CD8-positive, alpha-beta memory T cell (primary cell): ENCODE results near the gene MYCBP2. TPM values are rescaled to one million over a fixed set of nuclear protein-coding genes. Genes with fewer than 3 reads are reported as not detected.
A peak's percentile ranks its signal among the peaks of the same experiment; 100 is the strongest.

Source experiments
- CTCF ChIA-PET: fragments of 350-600 bp; sonication (Branson Sonifier 250); formaldehyde crosslinking; loops from one replicate; lab custom pipeline; 2021; ENCODE audit warnings: antibody characterized with exemption; lab: Charles Lee
- POLR2A ChIA-PET: fragments of 350-600 bp; sonication (Branson Sonifier 250); formaldehyde crosslinking; loops from one replicate; lab custom pipeline; 2021; ENCODE audit warnings: antibody characterized with exemption; lab: Charles Lee
- DNase-seq, 5 donors: peaks; one replicate each; pipeline versions ENCODE4 v3.0.0 to v3.0.0-alpha.2; 2020 to 2022; ENCODE audit warnings: mixed read lengths in 1 of 5
- H3K27ac ChIP-seq: one replicate; pipeline ENCODE4 v1.7.0; 2013; ENCODE audit warnings: low read depth, mild to moderate bottlenecking, low read length, moderate library complexity
- H3K27me3 ChIP-seq: 2 replicates; pipeline ENCODE4 v1.7.0; 2013; ENCODE audit warnings: low read length, mild to moderate bottlenecking; ENCODE audit not compliant: insufficient read depth, poor library complexity, severe bottlenecking
- H3K36me3 ChIP-seq: 2 replicates; pipeline ENCODE4 v1.7.0; 2013; ENCODE audit warnings: mild to moderate bottlenecking, low read length, moderate library complexity; ENCODE audit not compliant: insufficient read depth
- H3K4me1 ChIP-seq: 2 replicates; pipeline ENCODE4 v1.7.0; 2013; ENCODE audit warnings: mild to moderate bottlenecking, low read length, moderate library complexity; ENCODE audit not compliant: insufficient read depth
- H3K4me3 ChIP-seq: 2 replicates; pipeline ENCODE4 v1.7.0; 2013; ENCODE audit warnings: mild to moderate bottlenecking, low read length
- H3K9me3 ChIP-seq: 2 replicates; pipeline ENCODE4 v1.7.0; 2013; ENCODE audit warnings: mild to moderate bottlenecking, low read length
- H3K27ac Mint-ChIP-seq, 8 donors: one replicate each; pipeline ENCODE4 v1.8.0; 2020 to 2021; ENCODE audit warnings: mixed read lengths in 8 of 8, mild to moderate bottlenecking in 6 of 8, inconsistent platforms in 3 of 8, moderate library complexity in 3 of 8
- H3K27me3 Mint-ChIP-seq, 2 donors: one replicate each; pipeline ENCODE4 v1.8.0; 2020 to 2021; ENCODE audit warnings: mixed read lengths in 2 of 2, mild to moderate bottlenecking in 1 of 2, moderate library complexity in 1 of 2
- H3K36me3 Mint-ChIP-seq, 3 donors: one replicate each; pipeline ENCODE4 v1.8.0; 2020 to 2021; ENCODE audit warnings: mixed read lengths in 3 of 3, inconsistent platforms in 1 of 3, mild to moderate bottlenecking in 1 of 3
- H3K4me1 Mint-ChIP-seq, 3 donors: one replicate each; pipeline ENCODE4 v1.8.0; 2020 to 2021; ENCODE audit warnings: mixed read lengths in 3 of 3, inconsistent platforms in 1 of 3, mild to moderate bottlenecking in 1 of 3
- H3K4me3 Mint-ChIP-seq, 7 donors: one replicate each; pipeline ENCODE4 v1.8.0; 2020 to 2021; ENCODE audit warnings: mixed read lengths in 7 of 7, mild to moderate bottlenecking in 6 of 7, moderate library complexity in 4 of 7, inconsistent platforms in 2 of 7
- H3K9me3 Mint-ChIP-seq, 5 donors: one replicate each; pipeline ENCODE4 v1.8.0; 2020 to 2022; ENCODE audit warnings: mixed read lengths in 5 of 5, mild to moderate bottlenecking in 3 of 5, moderate library complexity in 2 of 5, inconsistent platforms in 1 of 5
- polyA plus RNA-seq: library from polyadenylated mRNA; unstranded; fragments of 300-500 nt; fragmentation: Illumina TruSeq; gene quantifications from one replicate; pipeline ENCODE4 v1.2.3, GENCODE V29; 2021
- total RNA-seq, 2 experiments: library from RNA; stranded (reverse); gene quantifications; one replicate each; pipeline ENCODE4 v1.2.3, GENCODE V29; 2021

MYCBP2 gene
- total and polyA plus RNA-seq, 3 experiments from 2014 or later = 44.6 to 111 (median 110) TPM

DNA sequence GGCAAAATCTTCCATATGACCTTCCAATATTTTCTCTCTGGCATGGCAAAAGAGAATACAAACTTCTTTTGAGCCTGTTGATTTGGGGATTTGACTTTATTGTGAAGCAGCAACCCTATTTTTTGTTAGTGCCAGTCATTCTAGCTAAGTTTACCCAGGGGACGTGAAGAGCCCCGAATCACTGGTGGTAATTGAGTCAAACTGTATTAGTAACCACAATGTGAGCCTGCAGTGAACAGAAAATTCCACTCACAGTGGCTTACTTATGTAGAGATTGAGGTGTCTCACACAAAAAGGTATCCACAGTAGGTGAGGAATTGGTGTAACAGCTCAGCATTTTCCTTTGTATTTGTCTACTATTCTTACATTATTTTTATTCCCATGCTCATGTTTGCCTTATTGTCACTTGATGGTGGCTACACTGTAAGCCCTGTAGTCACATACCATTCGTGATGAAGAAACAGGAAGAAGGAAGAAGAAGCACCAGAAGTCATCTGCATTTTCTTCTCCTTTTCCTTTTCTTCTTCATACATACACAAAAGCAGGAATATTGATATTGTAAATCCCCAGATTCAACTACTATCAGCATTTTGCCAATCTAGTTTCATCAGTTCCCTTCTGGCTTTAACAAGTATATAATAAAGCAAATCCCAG, 33.3 kb upstream of the MYCBP2 start:
- Mint-ChIP-seq H3K36me3 (peaks cover 0 to 12% (median 0%) of the 10 kb centered on the region in 3 donors), H3K27me3 (peaks cover 0 to 8% of the 10 kb centered on the region in 2 donors), H3K4me3 (no peak overlapping the region), H3K4me1 (no peaks in the 10 kb centered on the region), H3K9me3 (no peaks in the 10 kb centered on the region), H3K27ac (no peak overlapping the region)
- CTCF ChIA-PET = no interaction called here
- H3K9me3 ChIP-seq = no peaks in the 10 kb centered on the region
- no peaks in the 10 kb centered on the region for H3K27me3 ChIP-seq
- DNase-seq = no peak
- no peaks in the 10 kb centered on the region for H3K36me3 ChIP-seq
- H3K4me3 ChIP-seq = no peak overlapping the region
- POLR2A ChIA-PET = interaction anchor here (0.5 kb wide), 1 partner anchor 151 kb away, joined by 3 read pairs; no protein-coding TSS in a partner anchor
- H3K4me1 ChIP-seq = no peaks in the 10 kb centered on the region
- H3K27ac ChIP-seq = no peak overlapping the region

- H3K36me3 Mint-ChIP-seq = peaks cover 0 to 7% (median 0%) of the 10 kb centered on the region in 3 donors
- peaks cover 0 to 6% of the 10 kb centered on the region in 2 donors for H3K27me3 Mint-ChIP-seq
- ChIA-PET POLR2A (no interaction called here), CTCF (no interaction called here)
- peaks cover 3% of the 10 kb centered on the region for H3K4me1 ChIP-seq
- H3K36me3 ChIP-seq = no peaks in the 10 kb centered on the region
- H3K27me3 ChIP-seq = no peaks in the 10 kb centered on the region
- H3K4me3 ChIP-seq = no peak overlapping the region
- H3K9me3 Mint-ChIP-seq = peaks cover 0 to 2% (median 0%) of the 10 kb centered on the region in 5 donors
- no peak for DNase-seq
- no peak overlapping the region for H3K27ac ChIP-seq
- H3K4me1 Mint-ChIP-seq = peaks cover 2 to 6% (median 4%) of the 10 kb centered on the region in 3 donors
- H3K4me3 Mint-ChIP-seq = no peak overlapping the region
- H3K27ac Mint-ChIP-seq = no peak overlapping the region
- no peaks in the 10 kb centered on the region for H3K9me3 ChIP-seq
Measured at GRCh38 chr13:77359171-77359570, 32.3 kb upstream of the MYCBP2 start.

DNA sequence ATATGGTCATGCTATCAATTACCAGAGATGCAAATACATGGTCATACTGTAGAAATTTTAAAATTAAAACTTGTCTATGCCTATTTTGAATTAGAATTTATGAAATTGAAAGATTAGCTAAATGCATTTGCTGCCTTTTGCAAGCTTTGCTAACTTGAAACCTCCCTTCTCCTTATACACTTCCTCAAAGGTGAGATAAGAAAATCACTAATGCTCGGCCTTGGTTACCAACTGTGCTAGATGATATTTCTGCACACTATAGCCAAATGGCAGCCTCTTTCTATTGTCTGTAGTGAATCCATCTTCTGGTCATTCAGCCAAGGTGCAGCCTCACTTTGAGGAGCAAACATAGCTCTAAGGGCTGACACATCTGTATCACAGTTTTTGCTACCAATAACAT, 31.1 kb upstream of the MYCBP2 start:
- H3K27ac ChIP-seq = no peak overlapping the region
- no peaks in the 10 kb centered on the region for H3K9me3 ChIP-seq
- H3K36me3 ChIP-seq = no peaks in the 10 kb centered on the region
- H3K4me3 ChIP-seq = no peak overlapping the region
- H3K27ac Mint-ChIP-seq = no peak overlapping the region
- CTCF ChIA-PET = no interaction called here
- no peak for DNase-seq
- peaks cover 0 to 2% (median 0%) of the 10 kb centered on the region in 5 donors for H3K9me3 Mint-ChIP-seq
- peaks cover 0 to 2% of the 10 kb centered on the region in 2 donors for H3K27me3 Mint-ChIP-seq
- no peak overlapping the region for H3K4me3 Mint-ChIP-seq
- H3K4me1 ChIP-seq = peaks cover 10% of the 10 kb centered on the region
- POLR2A ChIA-PET = no interaction called here
- peaks cover 0 to 7% (median 0%) of the 10 kb centered on the region in 3 donors for H3K36me3 Mint-ChIP-seq
- H3K4me1 Mint-ChIP-seq = peaks cover 10 to 17% (median 12%) of the 10 kb centered on the region in 3 donors
- no peaks in the 10 kb centered on the region for H3K27me3 ChIP-seq

- peaks cover 10 to 20% (median 12%) of the 10 kb centered on the region in 3 donors for H3K4me1 Mint-ChIP-seq
- no peak for DNase-seq
- H3K4me1 ChIP-seq = peaks cover 10% of the 10 kb centered on the region
- no peaks in the 10 kb centered on the region for H3K36me3 ChIP-seq
- peaks cover 0 to 7% (median 0%) of the 10 kb centered on the region in 3 donors for H3K36me3 Mint-ChIP-seq
- H3K4me3 Mint-ChIP-seq = peak overlapping the region in 1 of 7 donors; percentile 20
- ChIA-PET POLR2A (no interaction called here), CTCF (no interaction called here)
- H3K27me3 ChIP-seq = no peaks in the 10 kb centered on the region
- no peak overlapping the region for H3K27ac ChIP-seq
- no peak overlapping the region for H3K27ac Mint-ChIP-seq
- no peaks in the 10 kb centered on the region for H3K27me3 Mint-ChIP-seq
- H3K9me3 Mint-ChIP-seq = peaks cover 0 to 2% (median 0%) of the 10 kb centered on the region in 5 donors
- no peaks in the 10 kb centered on the region for H3K9me3 ChIP-seq
- no peak overlapping the region for H3K4me3 ChIP-seq
Measured at GRCh38 chr13:77356155-77356554, 29.3 kb upstream of the MYCBP2 start.

- Mint-ChIP-seq H3K27ac (peak overlapping the region in 1 of 8 donors; percentile 14), H3K9me3 (peaks cover 0 to 3% (median 0%) of the 10 kb centered on the region in 5 donors), H3K4me1 (peaks cover 10 to 20% (median 12%) of the 10 kb centered on the region in 3 donors), H3K4me3 (no peak overlapping the region), H3K36me3 (peaks cover 0 to 7% (median 0%) of the 10 kb centered on the region in 3 donors), H3K27me3 (no peaks in the 10 kb centered on the region)
- no peak for DNase-seq
- ChIA-PET CTCF (no interaction called here), POLR2A (no interaction called here)
- H3K4me1 ChIP-seq = peaks cover 10% of the 10 kb centered on the region
- no peaks in the 10 kb centered on the region for H3K27me3 ChIP-seq
- H3K9me3 ChIP-seq = no peaks in the 10 kb centered on the region
- H3K27ac ChIP-seq = no peak overlapping the region
- no peaks in the 10 kb centered on the region for H3K36me3 ChIP-seq
- no peak overlapping the region for H3K4me3 ChIP-seq
Measured at GRCh38 chr13:77353995-77354394, 27.1 kb upstream of the MYCBP2 start.

DNA sequence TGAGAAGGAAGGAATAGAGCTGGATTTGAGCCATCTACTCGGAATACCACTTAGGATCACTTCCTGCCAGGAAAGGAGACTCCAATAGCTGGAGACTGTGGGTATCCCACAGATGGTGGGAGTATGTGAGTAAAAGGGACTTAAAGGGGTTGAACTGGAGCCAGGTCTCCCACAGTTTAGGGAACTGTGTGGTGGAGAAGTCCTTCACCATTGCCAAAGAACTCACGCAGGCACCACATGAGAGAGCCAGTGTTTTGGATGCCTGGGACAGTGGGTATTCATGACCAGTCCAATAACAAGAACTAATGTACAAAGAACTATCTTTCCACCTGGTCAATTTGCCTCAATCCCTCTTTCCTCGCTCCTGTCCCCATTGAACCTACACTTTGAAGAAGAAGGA, 24.4 kb upstream of the MYCBP2 start:
- H3K9me3 ChIP-seq = no peaks in the 10 kb centered on the region
- no peak overlapping the region for H3K27ac Mint-ChIP-seq
- no peaks in the 10 kb centered on the region for H3K27me3 ChIP-seq
- H3K27me3 Mint-ChIP-seq = no peaks in the 10 kb centered on the region
- no peak overlapping the region for H3K4me3 Mint-ChIP-seq
- no peaks in the 10 kb centered on the region for H3K36me3 ChIP-seq
- H3K36me3 Mint-ChIP-seq = no peaks in the 10 kb centered on the region
- no peak overlapping the region for H3K27ac ChIP-seq
- no peak for DNase-seq
- peaks cover 12 to 24% (median 18%) of the 10 kb centered on the region in 3 donors for H3K4me1 Mint-ChIP-seq
- POLR2A ChIA-PET = no interaction called here
- H3K9me3 Mint-ChIP-seq = peaks cover 0 to 3% (median 0%) of the 10 kb centered on the region in 5 donors
- H3K4me1 ChIP-seq = peaks cover 12% of the 10 kb centered on the region
- CTCF ChIA-PET = no interaction called here
- no peak overlapping the region for H3K4me3 ChIP-seq

- DNase-seq = no peak
- no peak overlapping the region for H3K27ac Mint-ChIP-seq
- H3K27me3 Mint-ChIP-seq = no peaks in the 10 kb centered on the region
- CTCF ChIA-PET = no interaction called here
- peaks cover 14% of the 10 kb centered on the region for H3K4me1 ChIP-seq
- H3K4me3 ChIP-seq = no peak overlapping the region
- H3K36me3 ChIP-seq = no peaks in the 10 kb centered on the region
- H3K27ac ChIP-seq = no peak overlapping the region
- no peaks in the 10 kb centered on the region for H3K27me3 ChIP-seq
- H3K4me1 Mint-ChIP-seq = peaks cover 16 to 29% (median 23%) of the 10 kb centered on the region in 3 donors
- no peaks in the 10 kb centered on the region for H3K9me3 ChIP-seq
- peaks cover 0 to 3% (median 0%) of the 10 kb centered on the region in 5 donors for H3K9me3 Mint-ChIP-seq
- H3K4me3 Mint-ChIP-seq = no peak overlapping the region
- H3K36me3 Mint-ChIP-seq = no peaks in the 10 kb centered on the region
- POLR2A ChIA-PET = interaction anchor here (0.6 kb wide), 1 partner anchor 800 kb away, joined by 7 read pairs; no protein-coding TSS in a partner anchor
Measured at GRCh38 chr13:77350811-77351210, 23.9 kb upstream of the MYCBP2 start.

DNA sequence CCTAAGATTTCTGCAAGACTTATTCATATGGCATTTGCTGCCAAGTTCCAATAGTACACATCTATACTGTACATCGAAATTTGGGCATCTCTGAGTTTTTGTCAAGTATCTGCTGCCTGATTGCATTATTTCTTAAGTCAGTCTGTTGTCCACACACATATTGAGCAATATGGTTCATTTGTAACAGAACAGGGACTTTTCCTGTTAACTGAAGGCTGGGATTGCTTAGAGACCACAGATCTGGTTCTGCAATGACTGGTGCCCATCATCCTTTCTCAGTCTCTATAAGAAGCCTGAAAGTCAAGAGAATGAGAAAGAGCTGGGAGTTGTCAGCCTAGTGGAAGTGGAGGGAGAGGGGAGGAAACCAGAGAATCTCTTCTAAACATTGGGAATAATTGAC, 22.5 kb upstream of the MYCBP2 start:
- no peak for DNase-seq
- Histone ChIP-seq H3K4me1 (peaks cover 13% of the 10 kb centered on the region), H3K27me3 (no peaks in the 10 kb centered on the region), H3K9me3 (no peaks in the 10 kb centered on the region), H3K27ac (no peak overlapping the region), H3K36me3 (no peaks in the 10 kb centered on the region), H3K4me3 (no peak overlapping the region)
- no peaks in the 10 kb centered on the region for H3K36me3 Mint-ChIP-seq
- peaks cover 0 to 3% (median 0%) of the 10 kb centered on the region in 5 donors for H3K9me3 Mint-ChIP-seq
- no peaks in the 10 kb centered on the region for H3K27me3 Mint-ChIP-seq
- H3K27ac Mint-ChIP-seq = no peak overlapping the region
- ChIA-PET POLR2A (no interaction called here), CTCF (interaction anchor here (1.1 to 1.5 kb wide), 2 partner anchors 13 to 129 kb away, joined by 3 read pairs; no protein-coding TSS in a partner anchor)
- peaks cover 25 to 35% (median 32%) of the 10 kb centered on the region in 3 donors for H3K4me1 Mint-ChIP-seq
- H3K4me3 Mint-ChIP-seq = no peak overlapping the region
